SJCRH30 (cell line): Measurements from ENCODE around the gene JADE1. TPM values are rescaled to one million over a fixed set of nuclear protein-coding genes. Genes with fewer than 3 reads are reported as not detected.

Experiments used
- DNase-seq, 2 experiments: peaks; one replicate each; pipeline ENCODE4 v3.0.0-alpha.2; 2015 to 2020
- H3K27ac ChIP-seq: fragments of 250-450 bp; sonication (Bioruptor Pico); 2 replicates; pipeline ENCODE4 v1.5.1; 2020; ENCODE audit warnings: mild to moderate bottlenecking, moderate library complexity
- H3K27me3 ChIP-seq: fragments of 250-450 bp; sonication (Bioruptor Pico); 2 replicates; pipeline ENCODE4 v1.5.1; 2020; ENCODE audit warnings: mild to moderate bottlenecking, moderate library complexity
- H3K36me3 ChIP-seq: fragments of 250-450 bp; sonication (Bioruptor Pico); 2 replicates; pipeline ENCODE4 v1.5.1; 2020; ENCODE audit warnings: mild to moderate bottlenecking, moderate library complexity
- H3K4me1 ChIP-seq: fragments of 250-450 bp; sonication (Bioruptor Pico); 2 replicates; pipeline ENCODE4 v1.5.1; 2020; ENCODE audit warnings: mild to moderate bottlenecking, moderate library complexity
- H3K4me3 ChIP-seq: fragments of 250-450 bp; sonication (Bioruptor Pico); 2 replicates; pipeline ENCODE4 v1.5.1; 2020; ENCODE audit warnings: mild to moderate bottlenecking, moderate library complexity
- H3K9me3 ChIP-seq: fragments of 250-450 bp; sonication (Bioruptor Pico); replicated peaks from 2 replicates; pipeline ENCODE4 v1.5.1; 2020; ENCODE audit warnings: mild to moderate bottlenecking, moderate library complexity
- total RNA-seq: library from RNA; depleted of rRNA; stranded (reverse); fragments of >200 nt; shearing (Covaris generic); gene quantifications from 2 replicates; pipeline ENCODE4 v1.2.3, GENCODE V29; 2014

Gene JADE1
- total RNA-seq, 1 experiment from 2014 or later = 27.5 TPM

DNA sequence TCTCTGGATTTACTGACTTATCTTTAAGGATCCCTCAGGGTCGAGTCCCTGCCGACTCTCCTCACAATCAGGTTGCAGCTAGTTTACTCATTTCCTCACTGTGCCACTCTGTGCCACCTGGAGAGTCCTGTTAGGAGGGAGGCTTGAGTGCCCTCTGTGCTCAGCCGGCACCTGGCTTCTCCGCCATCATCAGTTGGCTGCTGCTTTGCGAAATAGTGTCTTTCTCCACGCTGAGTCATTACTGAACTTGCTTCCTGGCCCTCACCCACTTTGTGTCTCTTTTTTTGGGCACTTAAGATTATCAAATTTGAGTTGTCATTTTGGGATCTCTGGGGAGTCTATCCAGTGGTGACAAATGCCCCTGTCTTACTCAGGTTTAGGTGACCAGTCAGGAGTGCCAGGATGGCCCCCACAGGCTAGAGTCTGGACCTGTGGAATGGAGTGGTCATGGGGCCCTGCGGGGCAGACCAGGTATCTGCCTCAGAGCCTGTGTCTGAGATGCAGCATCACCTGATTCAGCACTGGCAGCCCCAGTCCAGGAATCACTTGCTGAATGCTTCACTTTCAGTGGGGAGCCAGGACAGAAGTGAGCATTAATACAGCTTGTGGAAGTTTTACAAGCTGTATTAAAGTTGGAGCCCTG lies 37.7 kb downstream of the JADE1 start:
- H3K9me3 ChIP-seq = no peaks in the 10 kb centered on the region
- H3K4me1 ChIP-seq = no peaks in the 10 kb centered on the region
- no peak overlapping the region for H3K4me3 ChIP-seq
- no peak for DNase-seq
- no peak overlapping the region for H3K27ac ChIP-seq
- H3K27me3 ChIP-seq = no peaks in the 10 kb centered on the region
- peaks cover 40% of the 10 kb centered on the region for H3K36me3 ChIP-seq

DNA sequence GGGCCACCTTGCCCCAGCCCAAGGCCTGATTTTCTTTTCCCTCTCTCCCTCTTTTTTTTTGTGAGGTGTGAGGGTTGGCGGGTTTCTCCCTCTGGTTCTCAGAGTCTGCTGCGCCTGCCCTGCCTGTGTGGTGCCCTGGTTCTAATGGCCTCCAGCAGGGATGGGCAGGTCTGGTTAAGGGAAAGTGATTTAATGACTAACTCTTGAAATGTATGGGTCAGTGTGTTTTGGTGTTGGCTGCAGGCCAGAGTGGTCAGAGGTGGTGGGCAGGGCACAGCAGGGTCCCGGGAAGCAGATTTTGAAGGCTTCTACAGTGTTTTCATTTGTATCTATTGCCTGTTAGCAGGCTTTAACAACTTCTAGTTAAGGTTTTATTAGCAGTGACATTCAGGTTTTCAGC lies 39.0 kb downstream of the JADE1 start:
- H3K27ac ChIP-seq = no peak overlapping the region
- H3K4me1 ChIP-seq = no peaks in the 10 kb centered on the region
- no peaks in the 10 kb centered on the region for H3K9me3 ChIP-seq
- no peak for DNase-seq
- H3K27me3 ChIP-seq = no peaks in the 10 kb centered on the region
- H3K36me3 ChIP-seq = peaks cover 45% of the 10 kb centered on the region
- H3K4me3 ChIP-seq = no peak overlapping the region

DNA sequence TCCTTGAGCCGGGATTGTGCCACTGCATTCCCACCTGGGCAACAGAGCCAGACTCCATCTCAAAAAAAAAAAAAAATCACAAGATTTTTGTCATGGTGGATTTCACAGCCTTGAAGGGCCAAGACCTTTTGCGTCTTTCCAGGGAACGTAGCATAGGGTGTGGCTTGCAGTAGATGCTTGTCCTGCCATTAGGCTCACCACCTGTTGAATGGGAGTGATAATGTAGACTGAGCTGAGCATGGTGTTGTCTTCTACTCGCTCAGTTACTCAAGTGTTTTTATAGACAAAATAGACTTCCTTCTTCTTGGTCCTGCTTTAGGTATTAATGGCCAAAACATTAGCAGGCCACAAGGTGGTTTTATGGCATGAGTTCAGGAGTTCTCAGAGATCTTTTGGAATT lies 40.8 kb downstream of the JADE1 start:
- no peak overlapping the region for H3K27ac ChIP-seq
- no peaks in the 10 kb centered on the region for H3K9me3 ChIP-seq
- DNase-seq = no peak
- H3K4me1 ChIP-seq = no peaks in the 10 kb centered on the region
- H3K4me3 ChIP-seq = no peak overlapping the region
- peaks cover 57% of the 10 kb centered on the region for H3K36me3 ChIP-seq
- H3K27me3 ChIP-seq = no peaks in the 10 kb centered on the region

DNA sequence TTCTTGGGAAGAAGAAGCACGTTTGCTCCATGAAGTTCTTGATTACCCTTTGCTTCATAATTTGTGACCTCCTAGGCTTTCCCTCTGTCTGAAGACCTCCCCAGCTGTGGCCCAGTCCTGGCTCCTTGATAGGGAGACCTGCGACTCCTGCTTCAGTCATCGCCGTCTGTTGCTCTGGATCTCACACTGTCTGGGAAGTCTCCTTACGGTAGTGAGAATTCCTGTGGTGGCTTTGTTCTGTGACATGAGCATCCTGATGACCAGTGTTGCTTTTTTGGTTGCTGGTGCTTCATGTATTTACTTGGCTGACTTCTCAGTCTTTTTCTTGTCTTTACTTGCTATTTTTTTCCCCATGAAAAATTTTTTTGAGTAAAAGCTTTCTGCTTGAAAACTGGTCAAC lies 44.2 kb downstream of the JADE1 start:
- H3K27ac ChIP-seq = no peak overlapping the region
- H3K4me3 ChIP-seq = no peak overlapping the region
- H3K27me3 ChIP-seq = no peaks in the 10 kb centered on the region
- no peak for DNase-seq
- H3K4me1 ChIP-seq = no peaks in the 10 kb centered on the region
- no peaks in the 10 kb centered on the region for H3K9me3 ChIP-seq
- peaks cover 72% of the 10 kb centered on the region for H3K36me3 ChIP-seq

DNA sequence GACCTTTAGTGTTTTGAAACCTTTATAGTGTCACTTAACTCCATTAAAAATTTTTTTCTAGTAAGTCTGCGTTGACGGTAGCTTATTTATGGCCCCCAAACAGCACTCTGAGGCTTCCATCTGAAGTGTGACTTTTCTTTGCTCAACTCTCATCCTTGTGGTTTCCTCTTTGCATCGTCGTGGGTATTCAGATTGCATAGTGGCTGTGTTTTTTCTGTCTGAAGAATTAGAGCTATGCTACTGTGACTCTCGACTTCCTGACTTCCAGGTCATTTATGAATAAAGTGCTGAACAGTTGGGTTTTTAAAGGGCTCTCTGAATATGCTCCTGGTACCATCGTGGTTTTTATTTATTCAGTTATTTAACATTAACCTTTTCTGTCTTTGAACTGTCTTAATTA lies 44.9 kb downstream of the JADE1 start:
- Histone ChIP-seq H3K4me3 (no peak overlapping the region), H3K27me3 (no peaks in the 10 kb centered on the region), H3K36me3 (peaks cover 72% of the 10 kb centered on the region), H3K9me3 (no peaks in the 10 kb centered on the region), H3K27ac (no peak overlapping the region), H3K4me1 (no peaks in the 10 kb centered on the region; the same call in 1 of the 2 replicates)
- no peak for DNase-seq

DNA sequence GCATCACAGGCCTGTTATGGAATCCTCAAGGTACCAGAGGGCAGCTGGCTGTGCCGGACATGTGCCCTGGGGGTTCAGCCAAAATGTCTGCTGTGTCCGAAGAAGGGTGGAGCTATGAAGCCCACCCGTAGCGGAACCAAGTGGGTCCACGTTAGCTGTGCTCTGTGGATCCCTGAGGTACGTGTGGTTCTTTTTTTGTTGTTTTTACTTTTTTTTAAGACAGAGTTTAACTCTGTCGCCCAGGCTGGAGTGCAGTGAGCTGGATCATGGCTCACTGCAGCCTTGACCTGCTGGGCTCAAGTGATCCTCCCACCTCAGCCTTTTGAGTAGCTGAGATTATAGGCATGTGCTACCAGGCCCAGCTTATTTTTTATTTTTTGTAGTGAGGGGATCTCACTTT lies 46.1 kb downstream of the JADE1 start:
- no peaks in the 10 kb centered on the region for H3K9me3 ChIP-seq
- H3K4me1 ChIP-seq = no peaks in the 10 kb centered on the region; the same call in 1 of the 2 replicates
- no peak for DNase-seq
- H3K36me3 ChIP-seq = peaks cover 75% of the 10 kb centered on the region
- no peak overlapping the region for H3K4me3 ChIP-seq
- H3K27ac ChIP-seq = no peak overlapping the region
- no peaks in the 10 kb centered on the region for H3K27me3 ChIP-seq

DNA sequence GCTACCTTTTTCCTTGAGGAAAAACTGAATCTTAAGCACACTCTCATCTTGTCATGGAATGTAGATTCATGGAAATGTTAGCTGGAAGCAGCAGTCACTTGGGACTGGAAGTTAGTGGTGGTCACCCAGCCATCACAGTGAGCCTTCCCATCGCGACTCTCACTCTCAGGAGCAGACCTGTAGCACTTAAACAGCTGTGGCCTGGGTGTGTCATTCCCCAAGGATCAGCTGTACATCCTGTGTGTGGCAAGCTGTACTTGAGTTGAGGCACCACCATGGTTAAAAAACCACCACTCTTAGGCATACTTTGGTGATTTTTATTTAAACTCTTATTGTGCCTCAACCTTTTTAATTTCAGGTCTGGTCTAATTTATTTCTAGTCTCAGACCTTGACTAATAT lies 46.7 kb downstream of the JADE1 start:
- Histone ChIP-seq H3K36me3 (peaks cover 75% of the 10 kb centered on the region), H3K27me3 (no peaks in the 10 kb centered on the region), H3K9me3 (no peaks in the 10 kb centered on the region), H3K27ac (no peak overlapping the region), H3K4me1 (no peaks in the 10 kb centered on the region; the same call in 1 of the 2 replicates), H3K4me3 (no peak overlapping the region)
- DNase-seq = peak in 1 of 2 experiments; percentile 14

DNA sequence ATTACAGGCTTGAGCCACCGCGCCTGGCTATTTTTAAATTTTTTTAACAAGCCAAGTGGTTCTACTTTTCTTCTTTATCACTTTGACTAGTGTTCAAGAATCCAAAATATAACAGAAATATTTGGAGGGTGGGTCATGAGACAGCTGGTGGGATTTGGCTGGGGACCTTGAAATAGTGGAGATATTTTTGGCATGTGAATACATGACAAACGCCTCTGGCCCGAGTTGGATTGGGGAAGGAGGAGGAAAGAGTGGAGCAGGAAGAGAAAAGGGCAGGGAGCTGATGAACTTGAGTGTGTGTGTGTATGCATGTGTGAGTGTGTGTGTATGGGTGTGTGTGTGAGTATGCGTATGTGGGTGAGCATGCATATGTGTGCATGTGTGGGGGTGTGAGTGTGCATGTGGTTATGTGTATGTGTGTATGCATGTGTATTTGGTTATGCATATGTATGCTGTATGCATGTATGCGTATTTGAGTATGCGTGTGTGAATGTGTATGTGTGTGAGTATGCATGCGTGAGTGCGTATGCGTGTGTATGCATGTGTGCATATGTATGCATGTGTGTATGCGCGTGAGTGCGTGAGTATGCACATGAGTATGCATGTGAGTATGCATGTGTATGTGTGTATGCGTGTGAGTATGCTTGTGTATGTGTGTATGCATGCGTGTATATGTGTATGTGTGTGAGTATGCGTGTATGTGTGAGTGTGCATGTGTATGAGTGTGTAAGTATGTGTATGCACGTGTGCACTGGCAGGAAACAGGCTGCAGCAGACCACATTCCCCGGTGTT lies 49.6 kb downstream of the JADE1 start:
- no peaks in the 10 kb centered on the region for H3K9me3 ChIP-seq
- DNase-seq = peak in 1 of 2 experiments; percentile 9
- peaks cover 68% of the 10 kb centered on the region for H3K36me3 ChIP-seq
- H3K4me1 ChIP-seq = no peaks in the 10 kb centered on the region; the same call in 1 of the 2 replicates
- H3K27ac ChIP-seq = no peak overlapping the region
- no peaks in the 10 kb centered on the region for H3K27me3 ChIP-seq
- no peak overlapping the region for H3K4me3 ChIP-seq

DNA sequence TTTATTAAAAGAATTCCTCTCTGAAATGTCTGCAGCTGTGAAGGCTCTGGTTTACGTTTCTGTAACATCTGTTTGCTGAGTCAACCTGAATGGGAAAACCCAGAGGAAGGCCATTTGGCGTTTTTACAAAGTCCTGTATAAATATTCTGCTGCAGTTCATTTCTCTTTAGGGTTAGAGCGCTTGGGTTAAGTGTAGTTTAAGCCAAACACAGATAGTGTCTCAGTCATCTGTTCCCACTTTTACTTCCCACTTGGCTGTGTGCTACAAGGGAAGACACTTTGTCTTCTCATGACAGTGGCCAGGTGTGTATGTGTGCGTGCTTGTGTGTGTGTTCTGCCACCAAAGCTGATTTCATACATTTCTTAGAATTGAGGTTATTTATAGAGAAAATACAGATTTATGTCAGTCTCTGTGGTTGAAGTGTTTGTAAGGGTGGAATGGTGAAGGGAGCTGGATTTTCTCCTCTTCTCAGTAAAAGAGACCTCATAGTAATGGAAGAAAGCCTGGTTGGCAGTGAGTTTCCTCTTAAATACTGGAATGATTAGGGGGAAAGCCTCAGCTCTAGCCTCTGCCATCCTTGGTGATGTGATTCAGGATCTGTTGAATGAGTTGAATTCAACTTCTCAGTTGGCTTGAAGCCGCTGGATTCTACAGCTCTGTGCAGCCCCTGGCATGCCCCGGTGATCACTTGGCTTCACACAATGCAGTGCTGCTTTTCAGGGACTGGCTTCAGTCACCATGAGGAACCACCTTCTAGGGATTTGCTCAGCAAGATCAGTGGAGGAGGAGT lies 50.6 kb downstream of the JADE1 start:
- H3K27ac ChIP-seq = no peak overlapping the region
- no peak for DNase-seq
- no peaks in the 10 kb centered on the region for H3K27me3 ChIP-seq
- no peaks in the 10 kb centered on the region for H3K9me3 ChIP-seq
- no peak overlapping the region for H3K4me3 ChIP-seq
- H3K36me3 ChIP-seq = peaks cover 59% of the 10 kb centered on the region
- no peaks in the 10 kb centered on the region; the same call in 1 of the 2 replicates for H3K4me1 ChIP-seq

DNA sequence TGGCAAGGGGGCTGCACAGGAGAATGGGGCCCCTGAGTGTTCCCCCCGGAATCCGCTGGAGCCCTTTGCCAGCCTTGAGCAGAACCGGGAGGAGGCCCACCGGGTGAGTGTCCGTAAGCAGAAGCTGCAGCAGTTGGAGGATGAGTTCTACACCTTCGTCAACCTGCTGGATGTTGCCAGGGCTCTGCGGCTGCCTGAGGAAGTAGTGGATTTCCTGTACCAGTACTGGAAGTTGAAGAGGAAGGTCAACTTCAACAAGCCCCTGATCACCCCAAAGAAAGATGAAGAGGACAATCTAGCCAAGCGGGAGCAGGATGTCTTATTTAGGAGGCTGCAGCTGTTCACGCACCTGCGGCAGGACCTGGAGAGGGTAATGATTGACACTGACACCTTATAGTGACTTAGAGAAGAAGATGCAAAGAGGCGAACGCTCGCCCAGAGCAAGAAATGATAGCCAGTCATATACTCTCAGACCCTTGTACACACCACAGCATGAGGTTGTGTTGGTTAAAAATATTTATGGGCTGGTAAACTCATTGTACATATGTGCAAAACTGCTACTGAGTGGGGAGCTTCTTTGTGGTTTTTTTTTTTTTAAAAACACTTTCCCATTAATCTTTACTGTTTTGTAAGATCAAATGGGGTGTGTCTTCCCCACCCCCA lies 52.5 kb downstream of the JADE1 start:
- no peak for DNase-seq
- no peak overlapping the region for H3K4me3 ChIP-seq
- no peaks in the 10 kb centered on the region for H3K27me3 ChIP-seq
- no peak overlapping the region for H3K27ac ChIP-seq
- no peaks in the 10 kb centered on the region for H3K9me3 ChIP-seq
- peaks cover 53% of the 10 kb centered on the region for H3K36me3 ChIP-seq
- no peaks in the 10 kb centered on the region; the same call in 1 of the 2 replicates for H3K4me1 ChIP-seq

DNA sequence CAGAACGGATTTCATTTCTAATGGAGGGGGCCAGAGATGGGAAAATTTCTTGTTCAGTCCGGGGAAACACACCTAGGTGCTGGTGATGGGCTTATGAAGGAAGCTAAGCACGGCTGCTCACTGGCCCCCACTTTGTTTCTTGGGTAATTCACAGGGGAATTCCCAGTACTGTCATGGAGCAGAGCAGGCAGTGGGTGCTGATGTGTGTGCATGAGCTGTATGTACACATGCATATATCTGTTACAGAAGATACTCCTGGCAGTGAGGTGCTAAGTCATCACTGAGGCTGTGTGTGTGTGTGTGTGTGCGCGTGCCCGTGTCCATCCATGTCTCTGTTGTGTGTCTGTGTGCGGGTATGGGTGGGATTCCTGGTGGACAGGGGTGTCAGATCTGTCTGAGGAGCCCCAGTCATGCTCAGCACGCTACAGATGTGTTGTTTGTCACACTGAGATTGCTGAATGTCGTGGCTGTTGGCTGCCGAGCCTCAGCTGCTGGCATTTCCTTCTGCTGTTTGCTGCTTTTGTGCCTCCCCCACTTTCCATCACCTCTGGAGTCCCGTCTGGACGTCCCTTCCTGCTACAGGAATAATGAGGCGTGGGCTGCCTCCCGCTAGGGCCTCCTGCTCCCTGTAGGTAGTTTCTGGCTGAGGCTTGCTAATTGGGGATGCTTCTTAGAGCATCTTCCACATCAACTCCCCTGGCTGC lies 53.3 kb downstream of the JADE1 start:
- H3K27ac ChIP-seq = no peak overlapping the region
- H3K36me3 ChIP-seq = peaks cover 51% of the 10 kb centered on the region
- no peak for DNase-seq
- no peaks in the 10 kb centered on the region for H3K27me3 ChIP-seq
- no peak overlapping the region for H3K4me3 ChIP-seq
- H3K9me3 ChIP-seq = no peaks in the 10 kb centered on the region
- H3K4me1 ChIP-seq = no peaks in the 10 kb centered on the region; the same call in 1 of the 2 replicates

DNA sequence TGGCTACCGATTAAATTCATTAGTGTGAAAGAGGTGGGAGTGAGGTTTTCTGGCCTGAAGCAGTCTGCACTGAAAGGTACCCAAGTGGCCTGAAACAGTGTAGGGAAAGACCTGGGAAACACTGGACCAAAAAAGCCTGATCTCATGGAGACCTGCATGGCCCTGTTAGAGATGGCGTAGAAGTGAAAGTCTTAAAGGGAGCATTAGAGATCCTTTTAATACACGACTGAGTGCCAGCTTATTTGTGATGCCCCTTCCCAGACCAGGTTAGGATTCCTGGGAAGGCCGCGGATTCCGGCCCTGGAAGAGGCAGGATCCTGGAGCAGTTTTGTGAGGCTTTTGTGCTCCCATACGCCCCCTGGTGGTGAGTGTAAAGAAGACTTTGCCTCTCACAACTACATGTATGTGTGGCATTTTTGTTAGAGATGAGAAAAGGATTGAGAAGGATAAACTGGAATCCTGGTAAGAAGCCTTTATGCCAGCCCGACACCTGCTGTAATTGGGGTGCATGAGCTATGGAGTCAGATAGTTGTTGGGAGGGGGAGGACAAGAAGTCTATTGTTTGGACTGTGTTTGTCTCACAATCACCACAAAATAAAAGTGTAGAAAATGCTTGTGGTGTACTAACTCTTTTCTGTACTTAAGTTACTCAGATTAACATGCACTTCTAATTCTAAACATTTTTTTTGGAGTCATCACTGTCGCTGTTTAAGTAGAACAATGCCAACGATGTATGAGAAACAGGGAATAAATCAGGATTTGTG lies 54.0 kb downstream of the JADE1 start:
- Histone ChIP-seq H3K9me3 (no peaks in the 10 kb centered on the region), H3K36me3 (peaks cover 47% of the 10 kb centered on the region), H3K27me3 (no peaks in the 10 kb centered on the region), H3K27ac (no peak overlapping the region), H3K4me3 (no peak overlapping the region), H3K4me1 (no peaks in the 10 kb centered on the region; the same call in 1 of the 2 replicates)
- DNase-seq = peak; percentile 71 to 90

DNA sequence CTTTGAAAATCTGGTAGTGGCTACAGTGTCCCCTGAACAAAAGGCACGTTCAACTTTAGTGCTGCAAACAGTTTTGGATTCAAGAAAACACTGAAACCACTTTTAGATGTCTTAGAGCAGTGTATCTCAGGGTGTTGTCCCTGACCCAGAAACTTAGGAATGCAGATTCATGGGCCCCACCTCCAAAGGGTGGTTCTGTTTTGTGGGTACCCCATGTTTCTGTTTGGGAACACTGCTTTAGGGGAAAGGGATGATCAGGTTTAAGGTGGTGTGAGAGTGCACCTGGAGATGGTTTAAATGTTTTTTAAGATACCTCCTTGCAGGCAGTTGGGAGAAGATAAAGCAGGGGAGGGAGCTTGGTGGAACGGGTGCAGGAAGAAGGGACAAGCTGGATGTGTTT lies 55.6 kb downstream of the JADE1 start:
- H3K27ac ChIP-seq = no peak overlapping the region
- H3K4me3 ChIP-seq = no peak overlapping the region
- H3K9me3 ChIP-seq = no peaks in the 10 kb centered on the region
- H3K36me3 ChIP-seq = peaks cover 45% of the 10 kb centered on the region
- H3K4me1 ChIP-seq = no peaks in the 10 kb centered on the region
- no peak for DNase-seq
- no peaks in the 10 kb centered on the region for H3K27me3 ChIP-seq
